Hematopoietic multipotent progenitor cell treated with erythropoietin and hydrocortisone succinate and interleukin-3 and kit ligand, for 6 days (in vitro differentiated cells): ENCODE results near the gene JMJD8.
A peak's percentile ranks its signal among the peaks of the same experiment; 100 is the strongest.

Experiments used
- DNase-seq: peaks from one replicate; pipeline ENCODE4 v3.0.0-alpha.2; 2015

The JMJD8 gene

DNA sequence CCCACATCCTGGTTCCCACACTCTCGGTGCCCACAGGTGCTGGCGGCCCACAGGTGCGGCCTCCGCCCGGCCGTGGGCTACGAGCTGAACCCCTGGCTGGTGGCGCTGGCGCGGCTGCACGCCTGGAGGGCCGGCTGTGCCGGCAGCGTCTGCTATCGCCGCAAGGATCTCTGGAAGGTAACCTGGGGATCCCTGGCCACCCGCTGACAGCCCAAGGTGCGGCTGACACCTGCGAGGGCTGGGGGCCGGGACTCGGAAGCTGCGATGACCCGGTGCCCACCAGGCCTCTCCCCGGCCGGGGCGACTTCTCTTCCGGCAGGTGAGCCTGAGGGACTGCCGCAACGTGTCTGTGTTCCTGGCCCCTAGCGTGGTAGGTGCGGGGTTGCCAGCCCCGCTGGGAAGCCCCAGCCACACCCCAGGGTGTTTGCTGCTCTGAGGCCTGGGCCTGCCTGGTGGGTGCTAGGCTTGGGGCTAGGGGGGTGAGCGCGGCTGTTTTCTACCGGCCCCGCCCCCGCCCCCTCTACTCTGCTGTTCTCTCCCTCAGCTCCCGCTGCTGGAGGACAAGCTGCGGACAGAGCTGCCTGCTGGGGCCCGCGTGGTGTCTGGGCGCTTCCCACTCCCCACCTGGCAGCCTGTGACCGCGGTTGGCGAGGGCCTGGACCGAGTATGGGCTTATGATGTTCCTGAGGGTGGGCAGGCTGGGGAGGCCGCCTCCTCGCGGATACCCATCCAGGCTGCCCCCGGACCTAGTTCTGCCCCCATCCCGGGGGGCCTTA lies 37.8 kb upstream of the JMJD8 start:
- no peak for DNase-seq

DNA sequence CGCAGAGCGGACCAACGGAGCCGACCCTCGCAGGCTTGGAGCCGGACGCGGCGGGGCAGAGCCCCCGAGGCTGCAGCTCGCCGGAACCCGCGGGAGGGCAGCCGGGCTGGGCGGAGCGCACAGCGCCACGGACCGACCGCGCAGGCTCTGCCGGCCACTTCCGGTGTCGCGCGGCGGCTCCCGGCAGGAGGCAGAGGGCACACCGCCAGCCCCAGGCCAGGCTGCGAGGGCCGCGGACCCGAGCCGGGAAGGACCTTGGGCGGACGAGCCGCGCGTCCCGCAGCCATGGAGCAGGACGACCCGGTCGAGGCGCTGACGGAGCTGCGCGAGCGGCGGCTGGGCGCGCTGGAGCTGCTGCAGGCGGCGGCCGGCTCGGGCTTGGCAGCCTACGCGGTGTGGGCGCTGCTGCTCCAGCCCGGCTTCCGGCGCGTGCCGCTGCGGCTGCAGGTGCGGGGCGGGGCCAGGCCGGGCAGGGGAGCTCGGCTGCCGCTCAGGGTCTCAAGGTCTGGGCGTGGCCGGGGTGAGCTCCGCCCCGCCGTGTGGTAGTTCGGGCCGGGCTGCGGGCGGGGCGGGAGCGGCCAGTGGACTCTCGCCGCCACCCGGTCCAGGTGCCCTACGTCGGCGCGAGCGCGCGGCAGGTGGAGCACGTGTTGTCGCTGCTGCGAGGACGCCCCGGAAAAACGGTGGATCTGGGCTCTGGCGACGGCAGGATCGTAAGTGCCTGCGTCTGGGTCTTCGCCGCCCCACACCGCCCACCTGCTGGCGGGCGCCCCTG lies 37.0 kb upstream of the JMJD8 start, which contains the start of gene ANTKMT:
Gene ANTKMT (plus strand): TSS at position 157 of the 775 bp plus-strand sequence. CDS start 129 bp downstream, at position 286.
- DNase-seq = peak; percentile 93

DNA sequence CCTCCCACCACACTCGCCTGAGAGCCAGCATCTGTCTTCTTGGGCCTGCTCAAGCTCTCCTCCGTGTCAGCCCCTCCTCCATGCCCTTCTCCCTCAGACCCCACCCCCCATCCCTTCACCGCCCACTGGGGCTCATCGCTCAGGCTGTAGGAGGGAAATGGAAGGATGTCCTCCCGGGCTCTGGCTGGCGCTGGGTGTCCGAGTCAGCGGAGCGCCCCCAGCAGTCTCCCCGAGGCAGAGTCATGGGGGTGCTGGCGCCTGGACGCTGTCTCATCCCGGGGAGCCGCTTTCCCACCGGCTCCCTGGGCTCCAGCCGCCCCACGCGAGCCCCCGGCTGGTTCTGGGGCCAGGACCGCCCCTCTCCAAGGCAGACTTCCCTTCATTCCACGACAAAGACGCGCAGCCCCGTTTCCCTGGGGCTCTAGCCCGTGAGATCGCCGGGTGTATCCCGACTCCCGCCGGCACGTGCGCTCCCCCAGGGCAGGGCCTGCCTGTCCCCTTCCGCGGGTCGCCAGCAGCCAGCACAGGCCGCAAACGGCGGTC lies 36.4 kb upstream of the JMJD8 start:
- DNase-seq = peak; percentile 70

DNA sequence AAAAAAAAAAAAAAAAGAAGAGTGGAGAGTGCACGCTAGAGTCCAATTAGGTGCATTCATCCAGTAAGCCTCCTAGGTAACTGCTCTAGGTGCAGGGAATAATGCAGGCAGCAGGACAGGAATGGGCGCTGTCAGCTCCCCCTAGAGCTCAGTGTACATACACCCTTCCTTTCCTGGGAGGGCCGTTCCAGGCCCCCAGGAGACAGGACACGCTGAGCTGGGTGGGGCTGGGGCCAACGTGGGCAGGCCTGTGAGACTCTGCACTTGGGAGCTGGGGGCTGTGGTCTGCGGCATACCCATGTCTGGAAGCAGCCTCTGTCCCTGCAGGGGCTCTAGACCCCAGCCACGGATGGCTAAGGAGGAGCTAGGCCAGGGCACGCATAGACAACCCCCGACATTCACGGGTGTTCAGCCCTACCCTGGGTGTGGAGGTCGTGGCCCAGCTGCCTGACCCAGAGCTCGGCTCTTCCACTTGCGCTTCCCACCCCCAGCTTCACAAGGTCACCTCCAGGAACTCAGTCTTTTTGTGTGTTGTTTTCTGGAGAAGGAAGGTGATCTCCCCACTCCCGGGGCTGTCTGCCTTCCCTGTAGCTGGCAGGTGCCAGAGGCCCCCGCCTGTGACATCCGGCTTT lies 35.8 kb upstream of the JMJD8 start:
- DNase-seq = peak; percentile 63

DNA sequence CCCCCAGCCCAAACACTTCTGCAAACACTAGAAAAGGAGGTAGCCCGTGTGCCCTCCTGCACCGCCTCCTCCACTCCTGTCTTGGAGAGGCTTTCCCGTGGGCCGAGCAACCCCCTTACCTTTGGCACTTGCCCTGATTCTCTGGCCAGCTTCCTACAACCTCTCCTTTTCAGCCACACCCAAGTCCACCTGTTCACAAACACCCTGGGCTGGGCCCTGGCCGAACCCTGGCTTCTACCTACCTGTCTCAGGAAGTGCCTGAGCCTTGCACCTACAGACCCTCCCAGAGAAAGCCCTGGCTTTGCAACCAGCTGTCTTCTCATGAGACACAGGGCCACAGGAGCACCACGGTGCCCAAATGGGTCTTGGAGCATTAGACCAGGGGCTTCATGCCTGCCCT lies 34.8 kb upstream of the JMJD8 start:
- no peak for DNase-seq

DNA sequence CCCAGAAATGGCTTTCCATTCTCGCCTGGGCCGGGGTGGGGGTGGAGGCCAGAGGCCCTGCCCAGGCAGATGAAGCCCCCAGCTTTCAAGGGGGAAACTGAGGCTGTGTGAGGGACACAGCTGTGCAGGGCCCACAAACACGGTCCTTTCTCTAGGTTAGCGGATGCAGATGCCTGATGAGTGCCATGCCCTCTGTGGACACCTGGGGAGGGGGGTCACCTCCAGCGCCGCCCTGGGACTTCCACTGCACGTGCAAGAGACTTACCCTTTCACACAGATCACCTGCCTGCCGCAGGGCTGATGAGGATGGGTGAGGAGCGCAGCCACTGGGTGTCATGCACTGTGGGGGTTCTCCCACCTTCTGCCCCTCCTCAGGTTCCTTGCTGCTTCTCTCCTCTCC lies 34.3 kb upstream of the JMJD8 start:
- DNase-seq = no peak

DNA sequence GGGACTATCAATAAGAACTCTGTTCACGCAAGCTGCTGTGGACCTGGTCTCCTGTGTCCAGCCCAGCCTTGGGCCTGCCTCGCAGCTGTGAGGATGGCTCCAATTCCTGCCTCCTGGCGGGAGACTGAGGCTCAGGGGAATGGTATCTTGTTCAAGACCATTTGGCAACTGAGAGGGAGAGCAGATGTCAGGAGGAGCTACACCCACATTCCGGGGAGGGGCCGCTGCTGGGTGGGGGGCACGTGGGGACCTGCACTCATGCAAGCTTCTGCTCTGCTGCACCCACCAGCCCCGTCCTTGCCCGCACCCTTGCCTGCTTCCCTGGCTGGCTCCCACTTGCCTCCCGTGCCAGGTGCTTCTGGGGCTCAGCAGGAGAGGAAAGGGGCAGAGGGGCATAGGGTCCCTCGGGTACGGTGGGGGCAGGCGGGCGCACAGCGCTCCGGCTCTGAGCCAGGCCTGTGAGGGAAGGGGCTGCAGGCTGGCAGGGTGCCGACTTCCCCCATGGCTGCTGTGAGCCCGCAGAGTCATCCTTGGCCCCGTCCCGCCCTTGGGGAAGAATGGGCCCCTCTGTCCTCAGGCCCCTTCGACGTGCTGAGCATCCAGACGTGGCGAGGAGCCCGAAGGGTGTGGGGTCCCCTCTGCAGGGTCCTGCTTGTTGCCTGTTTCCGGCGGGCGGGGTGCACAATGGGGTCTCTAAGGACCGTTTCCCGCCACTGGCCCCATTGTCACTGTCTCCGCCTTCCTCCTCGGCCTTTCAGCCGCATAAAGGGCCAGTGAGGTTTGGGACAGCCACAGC lies 33.5 kb upstream of the JMJD8 start:
- no peak for DNase-seq

DNA sequence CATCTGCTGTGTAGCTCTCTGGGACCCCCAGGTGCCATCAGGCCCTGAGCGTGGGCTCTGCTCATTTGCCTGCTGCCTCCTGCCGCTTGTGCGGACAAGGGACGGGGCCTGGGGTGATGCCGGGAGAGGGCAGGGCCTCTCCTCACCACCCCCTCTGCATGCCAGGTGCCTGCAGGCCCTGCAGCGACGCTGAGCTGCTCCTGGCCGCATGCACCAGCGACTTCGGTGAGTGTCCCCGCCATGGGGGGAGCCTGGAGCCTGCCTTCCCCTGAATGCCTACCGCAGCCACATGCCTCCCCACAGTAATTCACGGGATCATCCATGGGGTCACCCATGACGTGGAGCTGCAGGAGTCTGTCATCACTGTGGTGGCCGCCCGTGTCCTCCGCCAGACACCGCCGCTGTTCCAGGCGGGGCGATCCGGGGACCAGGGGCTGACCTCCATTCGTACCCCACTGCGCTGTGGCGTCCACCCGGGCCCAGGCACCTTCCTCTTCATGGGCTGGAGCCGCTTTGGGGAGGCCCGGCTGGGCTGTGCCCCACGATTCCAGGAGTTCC lies 32.7 kb upstream of the JMJD8 start:
- no peak for DNase-seq

DNA sequence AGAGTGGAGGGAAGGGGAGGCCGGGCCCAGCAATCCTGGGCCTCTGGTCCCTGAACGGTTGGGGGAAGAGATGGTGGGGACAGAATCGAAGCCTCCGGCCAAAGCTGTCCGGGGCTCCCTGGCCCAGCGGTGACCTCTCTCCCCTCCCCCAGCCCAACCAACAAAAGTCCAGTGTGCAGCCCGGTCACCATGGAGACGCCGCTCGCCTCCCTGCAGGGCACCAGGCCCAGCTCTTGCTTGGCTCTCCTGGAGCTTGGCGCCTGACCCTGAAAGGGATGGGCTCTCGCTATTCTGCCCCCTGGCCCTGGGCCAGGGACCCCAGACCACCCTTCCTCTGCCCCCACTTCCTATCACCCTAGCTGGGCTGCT lies 32.0 kb upstream of the JMJD8 start:
- no peak for DNase-seq

DNA sequence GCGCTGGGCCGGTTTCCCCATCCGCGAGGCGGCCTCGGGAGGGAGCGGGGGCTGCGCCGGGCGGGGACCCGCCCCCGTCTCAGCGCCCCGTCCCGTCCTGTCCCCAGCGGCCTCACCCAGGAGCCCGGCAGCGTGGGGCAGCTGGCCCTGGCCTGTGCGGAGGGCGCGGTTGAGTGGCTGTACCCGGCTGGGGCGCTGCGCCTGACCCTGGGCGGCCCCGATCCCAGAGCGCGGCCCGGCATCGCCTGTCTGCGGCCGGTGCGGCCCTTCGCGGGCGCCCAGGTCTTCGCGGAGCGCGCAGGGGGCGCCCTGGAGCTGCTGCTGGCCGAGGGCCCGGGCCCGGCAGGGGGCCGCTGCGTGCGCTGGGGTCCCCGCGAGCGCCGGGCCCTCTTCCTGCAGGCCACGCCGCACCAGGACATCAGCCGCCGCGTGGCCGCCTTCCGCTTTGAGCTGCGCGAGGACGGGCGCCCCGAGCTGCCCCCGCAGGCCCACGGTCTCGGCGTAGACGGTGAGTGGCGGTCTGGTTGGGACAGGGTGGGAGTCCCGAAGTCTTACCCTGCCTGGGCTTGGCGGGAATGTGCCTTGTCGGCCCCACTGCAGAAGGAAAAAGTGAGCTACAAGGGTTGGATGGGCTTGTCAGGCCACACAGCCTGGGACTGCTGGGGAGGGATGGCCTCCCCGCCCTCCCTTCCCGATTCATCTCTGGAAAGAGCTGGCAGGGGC lies 31.5 kb upstream of the JMJD8 start:
- DNase-seq = peak; percentile 49

DNA sequence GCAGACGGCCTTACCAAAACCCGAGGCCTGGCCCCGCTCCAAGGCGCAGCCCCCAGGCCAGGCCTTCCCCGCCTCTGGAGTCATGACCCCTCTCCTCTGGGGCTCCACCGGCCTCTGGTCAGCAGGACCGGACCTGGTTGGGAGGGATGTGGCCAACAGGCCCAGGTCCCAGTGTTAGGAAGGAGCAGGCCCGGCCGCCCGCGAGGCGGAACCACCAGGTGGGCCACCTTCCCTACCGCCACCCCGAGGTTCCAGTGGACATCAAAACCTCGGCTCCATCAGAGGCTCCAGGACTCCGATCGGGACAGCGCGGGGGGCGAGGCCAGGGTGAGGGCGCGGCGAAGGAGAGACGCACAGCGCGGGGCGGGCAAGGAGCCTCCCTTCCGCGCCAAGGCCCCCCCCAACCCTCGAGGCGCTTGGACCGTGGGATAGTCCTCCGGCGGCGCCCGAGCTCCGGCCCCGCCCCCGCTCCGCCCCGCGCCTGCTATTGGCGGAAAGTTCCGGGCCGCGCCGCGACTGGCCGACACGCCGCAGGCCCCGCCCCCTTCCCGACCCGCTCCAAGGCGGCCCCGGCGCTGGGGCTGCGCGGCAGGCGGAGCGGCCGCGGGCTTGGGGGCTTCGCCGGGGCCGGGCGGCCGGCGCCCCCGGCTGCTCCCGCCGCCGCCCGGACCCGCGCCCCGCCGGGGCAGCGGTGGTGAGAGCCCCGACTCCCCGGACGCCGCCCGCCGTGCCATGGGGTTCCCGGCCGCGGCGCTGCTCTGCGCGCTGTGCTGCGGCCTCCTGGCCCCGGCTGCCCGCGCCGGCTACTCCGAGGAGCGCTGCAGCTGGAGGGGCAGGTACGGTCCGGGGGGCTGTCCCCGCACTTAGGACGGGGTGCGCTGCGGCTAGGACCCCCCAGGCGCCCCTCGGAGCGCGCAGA lies 30.7 kb upstream of the JMJD8 start, which contains the start of gene METRN:
Gene METRN (plus strand): TSS at position 561 of the 919 bp plus-strand sequence. CDS start 172 bp downstream, at position 733.
- peak; percentile 95 for DNase-seq

DNA sequence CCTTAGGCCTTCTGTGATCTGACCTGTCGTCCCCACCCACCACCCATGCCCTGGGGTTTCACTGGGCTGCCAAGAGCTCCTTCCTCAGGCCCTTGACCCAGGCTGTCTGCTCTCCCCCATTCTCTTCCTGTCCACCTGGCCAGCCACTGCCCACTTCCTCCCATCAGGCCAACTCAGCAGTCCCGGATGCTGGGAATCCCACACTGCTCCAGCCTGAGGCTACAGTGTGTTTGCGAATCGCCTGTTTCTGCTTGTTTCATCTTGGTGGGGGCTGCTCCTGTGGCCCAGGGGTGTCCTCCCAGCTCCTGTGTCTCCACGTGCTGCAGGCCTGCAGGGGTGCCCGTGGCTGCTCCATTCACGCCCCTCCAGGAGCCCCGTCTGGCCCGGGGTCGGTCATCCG lies 29.9 kb upstream of the JMJD8 start:
- DNase-seq = no peak

DNA sequence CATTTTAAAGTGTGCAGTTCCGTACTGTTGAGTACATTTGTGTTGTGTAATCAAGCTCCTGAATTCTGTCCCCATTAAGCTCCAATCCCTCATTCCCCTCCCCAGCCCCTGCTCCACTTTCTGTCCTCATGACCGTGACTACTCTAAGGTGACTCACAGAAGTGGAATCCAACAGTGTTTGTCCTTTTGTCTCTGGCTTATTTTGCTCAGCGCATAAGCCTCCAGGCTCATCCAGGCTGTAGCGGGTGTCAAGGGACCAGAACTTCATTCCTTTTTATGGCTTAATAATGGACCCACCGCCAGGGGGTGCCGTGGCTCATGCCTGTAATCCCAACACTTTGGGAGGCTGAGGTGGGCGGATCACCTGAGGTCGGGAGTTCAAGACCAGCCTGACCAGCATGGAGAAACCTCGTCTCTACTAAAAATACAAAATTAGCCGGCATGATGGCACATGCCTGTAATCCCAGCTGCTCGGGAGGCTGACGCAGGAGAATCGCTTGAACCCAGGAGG lies 28.7 kb upstream of the JMJD8 start:
- DNase-seq = peak; percentile 74

DNA sequence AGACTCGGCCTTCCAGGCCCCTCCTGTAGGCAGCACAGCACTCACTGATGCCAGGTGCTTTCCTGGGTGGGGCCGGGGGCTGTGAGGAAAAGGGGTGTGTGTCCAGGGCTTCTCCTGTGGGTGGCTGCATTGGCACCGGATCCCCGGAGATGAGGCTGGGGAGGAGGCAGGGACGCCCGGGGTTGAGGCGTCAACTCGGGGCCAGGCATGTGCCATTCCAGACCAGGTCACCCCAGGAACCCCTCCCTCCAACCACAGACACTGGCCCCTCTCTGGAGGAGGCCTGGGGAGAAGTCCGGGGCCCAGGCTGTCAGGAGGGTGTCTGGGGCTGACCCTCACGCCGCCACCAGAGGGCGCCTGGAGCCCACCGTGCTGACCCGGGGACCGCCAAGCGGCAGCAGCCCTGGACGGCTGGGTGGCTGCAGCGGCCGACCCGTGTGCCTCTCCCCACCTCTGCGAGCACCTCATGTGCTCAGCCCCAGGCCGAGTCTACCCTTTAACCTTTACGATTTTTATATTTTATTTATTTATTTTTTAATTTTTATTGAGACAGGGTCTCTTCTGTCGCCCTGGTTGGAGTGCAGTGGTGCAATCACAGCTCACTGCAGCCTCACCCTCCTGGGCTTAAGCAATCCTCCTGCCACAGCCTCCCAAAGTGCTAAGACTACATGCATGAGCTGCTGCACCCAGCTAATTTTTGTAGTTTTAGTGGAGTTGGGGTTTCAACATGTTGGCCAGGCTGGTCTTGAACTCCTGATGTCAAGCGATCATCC lies 27.6 kb upstream of the JMJD8 start:
- DNase-seq = peak; percentile 79

DNA sequence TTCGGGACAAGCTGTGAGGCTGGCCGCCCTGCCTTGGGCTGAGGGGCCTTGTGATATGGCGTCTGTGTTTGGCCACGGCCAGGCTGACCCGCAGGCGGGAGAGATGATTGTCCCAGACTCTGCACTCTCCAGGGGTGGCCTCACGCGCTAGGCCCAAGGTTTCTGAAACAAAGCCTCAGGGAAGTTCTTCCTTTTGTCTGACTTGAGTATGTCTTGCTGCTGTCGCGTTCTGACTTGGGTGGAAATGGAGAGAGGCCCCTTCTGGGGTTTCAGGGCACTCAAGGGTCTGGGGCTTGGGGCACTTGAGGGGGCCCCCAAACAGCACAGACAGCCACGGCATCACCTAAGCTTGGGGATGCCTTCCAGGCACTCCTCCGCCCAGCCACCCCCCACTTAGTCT lies 26.9 kb upstream of the JMJD8 start:
- no peak for DNase-seq

DNA sequence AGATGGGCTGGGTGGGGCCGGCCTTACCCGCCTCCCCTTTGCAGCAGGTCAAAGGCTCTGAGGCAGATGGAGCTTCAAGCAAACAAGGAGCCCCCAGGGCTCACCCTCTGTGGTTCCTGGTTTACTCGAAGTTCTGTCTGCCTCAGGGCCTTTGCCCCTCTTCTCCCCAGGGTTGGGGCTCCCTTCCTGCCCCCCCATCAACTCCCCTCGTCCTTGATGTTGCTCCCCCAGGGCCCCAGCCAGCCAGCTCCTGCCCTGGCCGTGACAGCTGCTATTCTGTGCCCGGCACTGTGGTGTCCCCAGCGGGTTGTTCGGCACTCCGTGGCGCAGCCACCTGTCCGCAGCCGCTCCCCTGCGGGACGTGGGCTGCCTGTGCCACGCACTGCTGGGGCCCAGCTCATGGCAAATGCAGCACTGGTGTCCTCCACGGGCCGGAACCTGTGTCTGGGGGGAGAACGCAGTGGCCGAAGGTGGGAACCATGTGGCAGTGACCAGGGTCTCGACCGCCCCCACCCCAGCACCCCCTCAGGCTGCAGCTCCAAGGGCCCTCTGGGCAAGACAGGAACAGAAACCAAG lies 26.5 kb upstream of the JMJD8 start:
- DNase-seq = no peak

DNA sequence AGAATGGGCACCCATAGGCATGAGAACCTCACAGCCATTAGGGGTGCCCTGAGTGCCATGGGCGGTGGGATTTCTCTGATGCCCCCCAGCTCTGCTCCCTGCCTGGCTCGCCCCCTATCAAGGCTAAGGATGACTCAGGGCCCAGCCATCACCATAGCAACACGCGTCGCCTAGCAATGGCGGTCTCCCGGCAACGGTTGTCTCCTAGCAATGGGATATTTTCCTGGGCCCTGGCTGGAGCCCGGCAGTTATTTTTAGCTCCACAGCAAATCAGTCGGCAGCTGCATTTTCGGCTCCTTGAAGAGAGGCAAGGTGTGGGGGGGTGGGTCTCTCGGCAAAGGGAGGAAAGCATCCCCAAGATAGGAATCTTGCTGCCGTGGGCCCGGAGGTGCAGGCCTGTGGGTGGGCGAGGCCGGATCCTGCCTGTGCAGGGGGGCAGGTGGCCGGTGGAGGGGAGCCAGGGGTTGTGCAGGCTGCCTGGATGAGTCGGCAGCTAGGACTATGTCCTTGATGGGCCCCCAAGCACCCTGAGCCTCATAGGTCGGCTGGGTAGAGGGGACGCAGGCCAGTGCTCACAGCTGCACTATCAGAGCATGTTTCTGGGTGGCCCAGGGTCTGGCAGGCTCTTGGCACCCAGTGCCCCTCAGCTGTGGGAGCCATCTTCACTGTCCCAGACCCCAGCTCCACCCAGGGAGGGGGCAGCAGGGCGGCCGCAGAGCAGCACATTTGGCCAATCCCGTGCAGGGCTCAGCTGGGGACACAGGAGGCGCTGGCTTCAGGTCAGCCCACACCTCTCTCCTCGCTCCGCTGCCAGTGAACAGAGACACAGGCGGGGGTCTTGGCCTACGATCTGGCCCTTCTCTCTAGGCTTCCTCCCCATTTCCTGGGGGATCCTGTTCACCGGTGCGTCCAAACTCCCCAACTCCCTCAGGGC lies 25.7 kb upstream of the JMJD8 start:
- peak; percentile 65 for DNase-seq

DNA sequence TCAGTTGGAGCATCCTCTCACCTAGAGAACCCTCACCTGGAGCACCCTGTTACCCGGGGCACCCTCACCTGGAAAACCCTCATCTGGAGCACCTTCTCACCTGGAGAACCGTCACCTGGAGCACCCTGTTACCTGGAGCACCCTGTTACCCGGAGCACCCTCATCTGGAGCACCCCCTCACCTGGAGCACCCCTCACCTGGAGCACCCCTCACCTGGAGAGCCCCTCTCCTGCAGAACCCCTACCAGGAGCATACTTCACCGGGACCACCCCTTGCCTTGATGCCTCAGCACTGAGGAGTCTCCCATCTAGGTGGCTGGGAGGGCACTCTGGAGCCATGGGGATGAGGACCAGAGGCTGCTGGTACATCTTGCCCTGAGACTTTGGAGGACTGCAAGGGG lies 24.8 kb upstream of the JMJD8 start:
- DNase-seq = no peak
